ENCODE measurements around the gene CSH1. TPM values are rescaled to one million over a fixed set of nuclear protein-coding genes. Genes with fewer than 3 reads are reported as not detected.
"Not testable (repeated sequence)": the region's sequence is repeated elsewhere in the genome, so short reads cannot be mapped to it uniquely, and the experiment has no call there.

CSH1 gene
- total RNA-seq, 2 donors from 2014 or later: not detected

DNA sequence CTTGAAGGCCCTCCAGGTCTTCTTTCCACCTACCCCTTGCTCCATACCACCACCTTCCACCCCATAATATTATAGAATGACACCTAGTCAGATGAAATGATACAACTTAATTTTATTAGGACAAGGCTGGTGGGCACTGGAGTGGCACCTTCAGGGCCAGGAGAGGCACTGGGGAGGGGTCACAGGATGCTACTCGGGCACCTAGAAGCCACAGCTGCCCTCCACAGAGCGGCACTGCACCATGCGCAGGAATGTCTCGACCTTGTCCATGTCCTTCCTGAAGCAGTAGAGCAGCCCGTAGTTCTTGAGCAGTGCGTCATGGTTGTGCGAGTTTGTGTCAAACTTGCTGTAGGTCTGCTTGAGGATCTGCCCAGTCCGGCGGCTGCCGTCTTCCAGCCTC lies 1.6 kb downstream of the CSH1 start:
- DNase-seq; H3K4me1 ChIP-seq; intact Hi-C loops (cut with DNase I); H3K4me3 ChIP-seq; H3K36me3 ChIP-seq; H3K9me3 ChIP-seq; H3K27ac ChIP-seq; H3K9ac ChIP-seq (ENCODE audit: low read depth in 2 of 2, low read length in 2 of 2); H3K27me3 ChIP-seq: not testable (repeated sequence)

DNA sequence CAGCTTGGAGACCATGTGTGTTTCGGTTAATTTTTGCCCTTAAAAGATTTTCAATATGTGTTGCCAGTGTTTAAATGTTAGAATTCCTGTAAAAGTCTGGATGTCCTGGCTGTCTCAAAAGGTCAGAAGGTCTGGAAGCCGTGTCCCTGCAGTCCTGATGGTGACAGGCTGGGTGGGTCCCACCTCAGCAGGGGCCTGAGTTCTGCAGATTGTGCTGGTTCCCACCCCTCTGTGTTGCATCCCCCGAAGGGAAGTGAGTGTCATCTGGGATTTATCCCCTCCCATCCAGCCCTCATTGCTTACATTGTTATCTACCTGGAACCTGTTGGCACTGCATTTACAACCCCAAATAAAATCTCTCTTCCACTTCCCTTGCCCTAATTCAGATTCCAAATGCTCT lies 2.4 kb downstream of the CSH1 start:
- H3K9me3 ChIP-seq; intact Hi-C loops (cut with DNase I); H3K27ac ChIP-seq; H3K4me1 ChIP-seq; H3K27me3 ChIP-seq; DNase-seq; H3K4me3 ChIP-seq; H3K36me3 ChIP-seq; H3K9ac ChIP-seq (ENCODE audit: low read depth in 2 of 2, low read length in 2 of 2): not testable (repeated sequence)

DNA sequence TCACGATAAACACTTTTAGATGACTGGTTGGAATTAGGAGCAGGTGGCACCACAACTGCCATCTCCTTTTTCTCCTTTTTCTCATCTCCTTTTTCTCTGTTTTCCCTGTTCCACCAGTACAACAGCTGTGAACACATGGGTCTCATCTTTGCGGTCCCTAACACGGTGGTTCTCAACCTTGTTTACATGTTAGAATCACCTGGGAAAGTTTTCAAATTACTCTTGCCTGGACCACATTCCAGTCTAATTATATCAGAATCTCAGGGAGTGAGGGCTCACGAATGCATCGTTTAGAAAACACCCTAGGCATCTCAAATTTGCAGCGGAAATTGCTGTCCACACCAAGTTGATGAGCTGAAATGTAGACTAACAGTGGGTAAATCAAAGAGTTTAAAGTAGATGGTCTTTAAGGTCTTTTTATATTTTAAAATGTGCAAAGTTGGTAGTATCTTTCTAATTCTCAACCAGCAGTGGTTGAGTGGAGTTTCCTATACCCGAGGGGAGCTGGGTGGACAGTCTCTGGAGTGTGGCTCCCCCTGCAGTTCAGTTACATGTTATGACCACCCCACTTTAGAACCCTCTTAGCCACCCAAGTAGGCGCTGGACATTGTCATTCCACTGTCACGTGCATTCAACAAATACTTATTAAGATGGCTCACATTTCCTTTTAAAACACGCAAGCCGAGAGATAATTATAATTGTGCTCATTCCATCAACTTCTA lies 3.9 kb downstream of the CSH1 start:
- H3K9ac ChIP-seq (ENCODE audit: low read depth in 2 of 2, low read length in 2 of 2); intact Hi-C loops (cut with DNase I); H3K36me3 ChIP-seq; H3K4me1 ChIP-seq; H3K9me3 ChIP-seq; DNase-seq; H3K27me3 ChIP-seq; H3K4me3 ChIP-seq; H3K27ac ChIP-seq: not testable (repeated sequence)

DNA sequence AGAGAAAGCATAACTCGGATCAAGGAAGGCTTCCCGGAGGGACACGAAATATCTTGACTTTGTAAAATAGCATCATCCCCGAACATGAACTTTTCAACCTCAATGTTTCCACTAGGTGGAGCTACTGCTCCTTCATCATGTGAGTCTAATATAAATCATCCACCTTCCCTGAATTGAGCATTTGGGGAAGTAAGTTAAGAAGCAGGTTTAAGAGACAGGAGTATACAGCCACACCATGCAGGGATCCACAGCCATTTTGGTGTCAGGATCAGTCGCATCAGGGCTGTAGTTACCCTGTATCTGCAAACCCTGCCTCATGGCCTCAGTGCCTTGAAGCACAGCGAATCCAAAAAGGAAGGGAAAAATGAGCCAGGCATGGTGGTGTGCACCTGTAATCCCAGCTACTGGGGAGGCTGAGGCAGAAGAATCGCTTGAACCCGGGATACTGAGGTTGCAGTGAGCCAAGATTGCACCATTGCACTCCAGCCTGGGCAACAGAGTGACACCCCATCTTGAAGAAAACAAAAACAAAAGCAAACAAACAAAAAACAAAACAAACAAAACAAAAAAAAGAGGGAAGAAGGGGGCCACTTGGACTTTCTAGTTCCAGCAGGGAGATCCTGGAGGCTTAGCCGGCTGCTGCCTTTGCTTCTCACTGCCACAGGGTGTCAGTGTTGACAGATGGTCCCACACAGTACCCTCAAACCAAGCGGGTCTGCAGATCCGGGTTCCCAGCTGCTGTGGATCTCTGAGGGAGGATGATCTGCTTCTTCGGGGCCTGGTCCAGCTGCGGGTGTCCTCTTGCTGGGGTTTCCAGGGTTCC lies 7.1 kb downstream of the CSH1 start:
- H3K27ac ChIP-seq; H3K9me3 ChIP-seq; intact Hi-C loops (cut with DNase I); H3K4me3 ChIP-seq; H3K27me3 ChIP-seq; H3K4me1 ChIP-seq; H3K9ac ChIP-seq (ENCODE audit: low read depth in 2 of 2, low read length in 2 of 2); H3K36me3 ChIP-seq: not testable (repeated sequence)
- DNase-seq: peak; percentile 25

DNA sequence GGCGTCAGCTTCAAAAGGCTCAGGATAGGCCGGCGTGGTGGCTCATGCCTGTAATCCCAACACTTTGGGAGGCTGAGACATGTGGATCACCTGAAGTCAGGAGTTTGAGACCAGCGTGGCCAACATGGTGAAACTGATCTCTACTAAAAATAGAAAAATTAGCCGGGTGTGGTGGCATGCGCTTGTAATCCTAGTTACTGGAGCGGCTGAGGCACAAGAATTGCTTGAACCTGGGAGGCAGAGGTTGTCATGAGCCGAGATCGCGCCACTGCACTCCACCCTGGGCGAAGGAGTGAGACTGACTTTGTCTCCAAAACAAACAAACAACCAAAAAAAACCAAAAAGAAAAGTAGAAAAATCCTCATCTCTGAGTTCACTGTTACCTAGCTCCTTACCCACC lies 11.3 kb downstream of the CSH1 start:
- H3K36me3 ChIP-seq; H3K27ac ChIP-seq; intact Hi-C loops (cut with DNase I); H3K27me3 ChIP-seq; H3K4me1 ChIP-seq; H3K9me3 ChIP-seq; H3K9ac ChIP-seq (ENCODE audit: low read depth in 2 of 2, low read length in 2 of 2); DNase-seq; H3K4me3 ChIP-seq: not testable (repeated sequence)

DNA sequence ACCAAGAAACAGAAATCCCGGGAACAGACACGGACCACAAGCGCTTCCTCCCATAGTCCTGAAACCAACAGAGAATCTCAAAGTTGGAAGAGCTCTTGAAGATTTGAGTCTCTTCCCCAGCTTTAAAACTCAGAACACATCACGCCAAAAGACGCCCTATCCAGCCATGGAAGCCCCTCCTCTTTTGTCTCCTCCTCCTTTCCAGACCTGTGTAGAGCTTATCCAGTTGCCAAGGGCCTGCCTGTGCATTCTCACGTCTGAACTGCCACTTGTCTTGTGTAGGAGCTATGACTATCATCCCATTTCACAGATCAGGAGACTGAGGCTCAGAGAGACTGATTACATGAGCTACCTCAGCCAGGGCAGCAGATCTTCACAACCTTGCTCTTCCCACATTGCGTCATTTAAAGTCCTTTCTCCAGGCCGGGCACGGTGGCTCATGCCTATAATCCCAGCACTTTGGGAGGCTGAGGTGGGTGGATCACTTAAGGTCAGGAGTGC lies 13.7 kb downstream of the CSH1 start:
- H3K4me3 ChIP-seq; intact Hi-C loops (cut with DNase I); DNase-seq; H3K27me3 ChIP-seq; H3K4me1 ChIP-seq; H3K9ac ChIP-seq (ENCODE audit: low read depth in 2 of 2, low read length in 2 of 2); H3K27ac ChIP-seq; H3K9me3 ChIP-seq; H3K36me3 ChIP-seq: not testable (repeated sequence)

DNA sequence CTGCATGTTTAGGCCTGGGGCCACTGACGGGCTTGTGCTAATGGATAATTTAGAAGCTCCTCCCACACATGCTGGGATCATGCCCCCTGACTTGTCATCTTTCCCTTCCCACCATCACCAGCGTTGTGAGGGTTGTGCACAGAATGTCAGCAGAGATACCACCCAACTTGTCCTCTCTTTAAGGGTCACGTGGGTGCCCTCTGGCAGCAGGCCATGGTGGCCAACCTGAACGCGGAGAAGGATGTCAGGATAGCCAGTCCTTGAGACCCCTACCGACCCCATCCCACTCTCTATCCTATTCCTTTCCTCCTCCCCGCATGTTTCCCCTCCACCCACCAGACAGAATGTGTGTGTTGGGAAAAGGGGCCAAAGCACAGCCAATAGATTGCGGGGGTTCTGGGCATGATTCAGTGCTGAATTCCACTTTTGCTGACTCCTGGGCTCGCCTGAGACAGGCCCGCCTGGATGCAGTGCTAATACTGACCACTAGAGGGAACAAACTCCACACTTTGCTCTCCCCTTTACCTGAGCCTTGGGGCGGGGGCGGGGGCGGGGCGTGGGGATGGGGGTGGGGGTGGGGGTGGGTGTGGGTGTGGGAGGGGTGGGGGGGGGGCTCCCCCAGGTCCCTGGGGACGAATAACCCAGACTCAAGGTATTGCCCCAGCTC lies 14.3 kb downstream of the CSH1 start, which contains the start of gene GH2:
Gene GH2 (minus strand): TSS at position 10 of the 667 bp plus-strand sequence. CDS start 143 bp downstream, outside the sequence.
- H3K27me3 ChIP-seq: no peaks in the 10 kb centered on the region
- TF ChIP-seq, protein P1, sequence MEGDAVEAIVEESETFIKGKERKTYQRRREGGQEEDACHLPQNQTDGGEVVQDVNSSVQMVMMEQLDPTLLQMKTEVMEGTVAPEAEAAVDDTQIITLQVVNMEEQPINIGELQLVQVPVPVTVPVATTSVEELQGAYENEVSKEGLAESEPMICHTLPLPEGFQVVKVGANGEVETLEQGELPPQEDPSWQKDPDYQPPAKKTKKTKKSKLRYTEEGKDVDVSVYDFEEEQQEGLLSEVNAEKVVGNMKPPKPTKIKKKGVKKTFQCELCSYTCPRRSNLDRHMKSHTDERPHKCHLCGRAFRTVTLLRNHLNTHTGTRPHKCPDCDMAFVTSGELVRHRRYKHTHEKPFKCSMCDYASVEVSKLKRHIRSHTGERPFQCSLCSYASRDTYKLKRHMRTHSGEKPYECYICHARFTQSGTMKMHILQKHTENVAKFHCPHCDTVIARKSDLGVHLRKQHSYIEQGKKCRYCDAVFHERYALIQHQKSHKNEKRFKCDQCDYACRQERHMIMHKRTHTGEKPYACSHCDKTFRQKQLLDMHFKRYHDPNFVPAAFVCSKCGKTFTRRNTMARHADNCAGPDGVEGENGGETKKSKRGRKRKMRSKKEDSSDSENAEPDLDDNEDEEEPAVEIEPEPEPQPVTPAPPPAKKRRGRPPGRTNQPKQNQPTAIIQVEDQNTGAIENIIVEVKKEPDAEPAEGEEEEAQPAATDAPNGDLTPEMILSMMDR (IDR thresholded peaks at IDR 0.05): peak; percentile 38
- no peaks in the 10 kb centered on the region for H3K4me1 ChIP-seq
- H3K9me3 ChIP-seq: no peaks in the 10 kb centered on the region
- no peaks in the 10 kb centered on the region for H3K36me3 ChIP-seq
- intact Hi-C loops (cut with DNase I): no loop called here
- no peak within 1 kb of the TSS for H3K27ac ChIP-seq
- H3K9ac ChIP-seq (ENCODE audit: low read depth in 2 of 2, low read length in 2 of 2): no peak within 1 kb of the TSS
- no peak within 1 kb of the TSS for H3K4me3 ChIP-seq
- peak; percentile 38 for DNase-seq

DNA sequence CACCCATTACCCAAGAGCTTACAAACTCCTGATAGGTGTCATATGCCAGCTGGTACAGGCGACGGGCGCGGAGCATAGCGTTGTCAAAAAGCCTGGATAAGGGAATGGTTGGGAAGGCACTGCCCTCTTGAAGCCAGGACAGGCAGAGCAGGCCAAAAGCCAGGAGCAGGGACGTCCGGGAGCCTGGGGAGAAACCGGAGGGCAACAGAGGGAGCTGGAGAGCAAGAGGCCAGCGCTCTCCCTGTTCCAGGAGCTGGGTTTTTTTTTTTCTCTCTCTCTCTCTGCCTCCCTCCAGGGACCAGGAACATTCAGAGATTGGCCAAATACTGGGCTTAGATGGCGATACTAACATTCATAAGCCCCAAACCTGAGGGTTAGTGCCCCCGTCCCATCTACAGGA lies 15.0 kb downstream of the CSH1 start:
- H3K9ac ChIP-seq (ENCODE audit: low read depth in 2 of 2, low read length in 2 of 2); H3K9me3 ChIP-seq; DNase-seq; H3K27ac ChIP-seq; H3K27me3 ChIP-seq; intact Hi-C loops (cut with DNase I); H3K4me1 ChIP-seq; H3K4me3 ChIP-seq; H3K36me3 ChIP-seq: not testable (repeated sequence)

Data from colonic mucosa (tissue), 4 donors.